HepG2 (cell line): ENCODE data around the gene LRRC45.

Experiments used
- CHD2 ChIP-seq: IDR thresholded peaks from 2 replicates; pipeline ENCODE4 v1.6.1; 2011; ENCODE audit warnings: low read depth, low read length, improper control_type of control experiment
- CREB1 ChIP-seq, 2 experiments: fragments of 450-650 bp in 1 of 2; IDR thresholded peaks; 2 replicates each; pipeline ENCODE4 v1.6.1; 2016 to 2017; ENCODE audit warnings: control low read depth in 1 of 2, mild to moderate bottlenecking in 1 of 2, missing compliant biosample characterization in 1 of 2, missing genetic modification characterization in 1 of 2
- CTCF ChIP-seq: sonication (generic); formaldehyde crosslinking; IDR thresholded peaks from 2 replicates; pipeline ENCODE4 v1.5.0; 2020; ENCODE audit warnings: mild to moderate bottlenecking, missing genetic modification reagents, moderate library complexity
- DMAP1 ChIP-seq: IDR thresholded peaks from 2 replicates; pipeline ENCODE4 v1.6.1; 2016
- FOXA3 ChIP-seq: IDR thresholded peaks from 2 replicates; pipeline ENCODE4 v1.6.1; 2016; ENCODE audit warnings: missing genetic modification reagents, missing compliant biosample characterization
- MAZ ChIP-seq, 2 experiments: sonication (generic) in 1 of 2; formaldehyde crosslinking in 1 of 2; IDR thresholded peaks; 2 replicates each; pipeline versions ENCODE4 v1.5.0 to v1.6.1; 2012 to 2020; ENCODE audit warnings: low read depth in 2 of 2, mild to moderate bottlenecking in 2 of 2, borderline replicate concordance in 1 of 2, improper control_type of control experiment in 1 of 2, low read length in 1 of 2, missing genetic modification reagents in 1 of 2, moderate library complexity in 1 of 2
- MYNN ChIP-seq: sonication (generic); formaldehyde crosslinking; IDR thresholded peaks from 2 replicates; pipeline ENCODE4 v1.4.0; 2020; ENCODE audit warnings: mild to moderate bottlenecking, low read depth, missing genetic modification reagents
- SMC3 ChIP-seq: IDR thresholded peaks from 2 replicates; pipeline ENCODE4 v1.6.1; 2011; ENCODE audit warnings: low read length, improper control_type of control experiment
- STAG1 ChIP-seq: sonication (generic); formaldehyde crosslinking; IDR thresholded peaks from 2 replicates; pipeline ENCODE4 v1.4.0; 2020; ENCODE audit warnings: missing genetic modification reagents
- ZBTB1 ChIP-seq: sonication (generic); formaldehyde crosslinking; IDR thresholded peaks from 2 replicates; pipeline ENCODE4 v1.4.0; 2020; ENCODE audit warnings: missing genetic modification reagents, borderline replicate concordance
- ZNF24 ChIP-seq: fragments of 450-650 bp; IDR thresholded peaks from 2 replicates; pipeline ENCODE4 v1.6.1; 2017; ENCODE audit warnings: antibody characterized with exemption, mild to moderate bottlenecking
- ZNF792 ChIP-seq: IDR thresholded peaks from 2 replicates; pipeline ENCODE4 v1.6.1; 2016
- TF ChIP-seq, protein P1 (sequence below): IDR thresholded peaks from 2 replicates; pipeline ENCODE4 v1.6.1; 2012; ENCODE audit warnings: inconsistent platforms

GRCh38 chr17:82016875-82017459 lies 6.1 kb upstream of the LRRC45 start:
- no peak for TF ChIP-seq MAZ (IDR thresholded peaks at IDR 0.05; ENCODE audit: borderline replicate concordance, low read depth, low read length)
- TF ChIP-seq MAZ (CRISPR knock-in tag; IDR thresholded peaks at IDR 0.05; ENCODE audit: low read depth): no peak
- TF ChIP-seq ZBTB1 (CRISPR knock-in tag): no peak
- no peak for TF ChIP-seq FOXA3
- no peak for TF ChIP-seq MYNN (CRISPR knock-in tag)
- no peak for TF ChIP-seq CTCF (CRISPR knock-in tag)
- TF ChIP-seq, protein P1, sequence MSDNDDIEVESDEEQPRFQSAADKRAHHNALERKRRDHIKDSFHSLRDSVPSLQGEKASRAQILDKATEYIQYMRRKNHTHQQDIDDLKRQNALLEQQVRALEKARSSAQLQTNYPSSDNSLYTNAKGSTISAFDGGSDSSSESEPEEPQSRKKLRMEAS: no peak
- no peak for TF ChIP-seq ZNF24
- no peak for TF ChIP-seq SMC3
- TF ChIP-seq ZNF792 (CRISPR knock-in tag): no peak
- TF ChIP-seq DMAP1 (CRISPR knock-in tag): no peak
- TF ChIP-seq CHD2: no peak
- no peak for TF ChIP-seq CREB1 (IDR thresholded peaks at IDR 0.05)
- TF ChIP-seq CREB1 (CRISPR knock-in tag; IDR thresholded peaks at IDR 0.05): no peak
- no peak for TF ChIP-seq STAG1 (CRISPR knock-in tag)
